K562 (cell line): ENCODE data around the gene NQO2. TPM values are rescaled to one million over a fixed set of nuclear protein-coding genes. Genes with fewer than 3 reads are reported as not detected.

ENCODE experiments used
- BCLAF1 ChIP-seq, 2 experiments: fragments of 450-650 bp in 1 of 2; IDR thresholded peaks; 2 replicates each; pipeline ENCODE4 v1.6.1; 2011 to 2017; ENCODE audit warnings: low read depth in 2 of 2, antibody characterized with exemption in 1 of 2, borderline replicate concordance in 1 of 2, low read length in 1 of 2, mild to moderate bottlenecking in 1 of 2, mixed read lengths in 1 of 2; ENCODE audit not compliant: control insufficient read depth in 1 of 2
- CREB3 ChIP-seq: fragments of 450-650 bp; conservative IDR thresholded peaks from 2 replicates; pipeline ENCODE4 v1.6.1; 2016; ENCODE audit warnings: missing genetic modification characterization, low read depth, mild to moderate bottlenecking, missing compliant biosample characterization, moderate library complexity
- MNT ChIP-seq, 2 experiments: fragments of 450-650 bp; conservative IDR thresholded peaks; 2 replicates each; pipeline ENCODE4 v1.6.1; 2017; ENCODE audit warnings: mild to moderate bottlenecking in 2 of 2, moderate library complexity in 2 of 2
- NFE2L1 ChIP-seq: fragments of 450-650 bp; IDR thresholded peaks from 2 replicates; pipeline ENCODE4 v1.6.1; 2016; ENCODE audit warnings: missing genetic modification characterization, low read depth, mild to moderate bottlenecking, missing compliant biosample characterization, moderate library complexity, borderline replicate concordance
- NFRKB ChIP-seq: fragments of 450-650 bp; IDR thresholded peaks from 2 replicates; pipeline ENCODE4 v1.6.1; 2016; ENCODE audit warnings: low read depth
- NKRF ChIP-seq: fragments of 450-650 bp; IDR thresholded peaks from 2 replicates; pipeline ENCODE4 v1.6.1; 2016; ENCODE audit warnings: borderline replicate concordance
- RBM39 ChIP-seq: fragments of 200-400 bp; formaldehyde crosslinking; optimal IDR thresholded peaks from 2 replicates; pipeline ENCODE3; 2018; ENCODE audit warnings: low read depth, low read length
- RCOR1 ChIP-seq, 2 experiments: IDR thresholded peaks; 2 replicates each; pipeline ENCODE4 v1.6.1; 2012; ENCODE audit warnings: low read depth in 2 of 2, low read length in 2 of 2, borderline replicate concordance in 1 of 2, improper control_type of control experiment in 1 of 2
- TOE1 ChIP-seq, 2 experiments: fragments of 450-650 bp in 1 of 2; sonication (generic) in 1 of 2; formaldehyde crosslinking in 1 of 2; IDR thresholded peaks; 2 replicates each; pipeline versions ENCODE4 v1.7.1 to v1.8.0; 2016 to 2022; ENCODE audit warnings: borderline replicate concordance in 2 of 2, mild to moderate bottlenecking in 2 of 2, antibody characterized with exemption in 1 of 2, inconsistent platforms in 1 of 2, low read depth in 1 of 2, missing genetic modification reagents in 1 of 2, moderate library complexity in 1 of 2
- ZNF324 ChIP-seq: fragments of 250-450 bp; sonication (Bioruptor Pico); IDR thresholded peaks from 2 replicates; pipeline ENCODE4 v1.4.0; 2020; ENCODE audit warnings: mild to moderate bottlenecking
- ZNF695 ChIP-seq: fragments of 450-650 bp; formaldehyde crosslinking; IDR thresholded peaks from 2 replicates; pipeline ENCODE4 v1.4.0; 2020; ENCODE audit warnings: mild to moderate bottlenecking, moderate library complexity
- polyA plus RNA-seq, 8 experiments: library from polyadenylated mRNA; depleted of rRNA in 4 of 8; stranded (reverse) in 5 of 8; unstranded in 3 of 8; fragments of >200 nt; fragmentation: Nextera tagmentation in 2 of 8; fragmentation: Illumina TruSeq in 1 of 8; extraction: Ambion mirVana in 2 of 8; extraction: Trizol in 1 of 8; gene quantifications; 2 replicates each; pipeline versions ENCODE4 v1.2.1 to v1.2.3, GENCODE V29; 2011 to 2014; ENCODE audit warnings: inconsistent platforms in 1 of 8, missing spikeins in 1 of 8
- total RNA-seq, 7 experiments: library from RNA; depleted of rRNA in 6 of 7; stranded (reverse); fragments of >200 nt in 6 of 7; fragmentation: Illumina TruSeq in 2 of 7; extraction: Trizol in 2 of 7; gene quantifications; 2 replicates each; pipeline versions ENCODE4 v1.2.1 to v1.2.3, GENCODE V29; 2011 to 2021; ENCODE audit warnings: low replicate concordance in 1 of 7
- TF ChIP-seq, protein P1 (sequence below): fragments of 450-650 bp; IDR thresholded peaks from 2 replicates; pipeline ENCODE4 v1.7.0; 2016; ENCODE audit warnings: borderline replicate concordance
- TF ChIP-seq, protein P2 (sequence below): fragments of 450-650 bp; formaldehyde crosslinking; IDR thresholded peaks from 2 replicates; pipeline ENCODE4 v1.4.0; 2022; ENCODE audit warnings: mild to moderate bottlenecking, moderate library complexity

NQO2 gene
- total and polyA plus RNA-seq, 9 of the 15 experiments (the other 6 are each of a cell fraction or from before 2014, with no cell fraction given) = 54.6 to 214 (median 116) TPM

DNA sequence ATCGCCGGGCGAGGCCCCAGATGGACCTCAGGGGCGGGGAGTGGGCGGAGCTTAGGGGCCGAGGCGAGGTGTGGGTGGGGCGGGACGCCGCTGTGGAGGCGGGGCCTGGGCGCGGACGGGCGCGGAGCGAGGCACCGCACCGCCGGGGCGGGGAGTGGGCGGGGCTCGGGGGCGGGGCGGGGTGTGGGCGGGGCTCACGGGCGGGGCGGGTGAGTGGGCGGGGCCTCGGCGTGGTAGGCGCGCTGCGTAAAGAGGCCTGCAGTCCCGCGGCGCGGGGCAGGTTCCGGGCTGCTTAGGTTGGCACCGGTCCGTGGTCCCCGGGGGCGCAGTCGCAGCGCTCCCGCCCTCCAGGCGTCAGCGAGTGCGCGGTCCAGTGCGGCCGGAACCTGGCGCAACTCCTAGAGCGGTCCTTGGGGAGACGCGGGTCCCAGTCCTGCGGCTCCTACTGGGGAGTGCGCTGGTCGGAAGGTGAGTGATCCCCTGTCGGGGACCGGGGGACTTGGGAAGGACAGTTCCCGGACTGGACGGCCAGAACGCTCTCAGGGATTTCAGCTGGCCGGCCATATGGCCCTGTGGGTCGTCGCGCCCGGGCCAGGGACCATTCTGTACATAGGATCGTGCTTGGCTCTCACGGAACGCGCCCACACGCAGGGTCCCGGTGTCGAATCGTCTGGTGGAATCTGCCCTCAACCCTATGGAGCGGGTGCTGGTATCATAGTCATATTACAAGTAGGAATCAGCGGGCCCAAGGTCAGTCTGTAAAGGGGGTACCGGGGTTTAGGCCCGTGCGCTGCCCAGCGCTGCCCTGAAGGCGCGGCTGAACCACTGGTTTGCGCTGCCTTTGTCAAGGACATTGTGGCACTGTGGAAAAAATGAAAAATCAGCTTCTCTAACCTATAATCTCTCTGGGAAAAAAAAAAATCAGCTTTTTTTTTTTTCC is at the start of gene NQO2 (continued):
- TF ChIP-seq, protein P1, sequence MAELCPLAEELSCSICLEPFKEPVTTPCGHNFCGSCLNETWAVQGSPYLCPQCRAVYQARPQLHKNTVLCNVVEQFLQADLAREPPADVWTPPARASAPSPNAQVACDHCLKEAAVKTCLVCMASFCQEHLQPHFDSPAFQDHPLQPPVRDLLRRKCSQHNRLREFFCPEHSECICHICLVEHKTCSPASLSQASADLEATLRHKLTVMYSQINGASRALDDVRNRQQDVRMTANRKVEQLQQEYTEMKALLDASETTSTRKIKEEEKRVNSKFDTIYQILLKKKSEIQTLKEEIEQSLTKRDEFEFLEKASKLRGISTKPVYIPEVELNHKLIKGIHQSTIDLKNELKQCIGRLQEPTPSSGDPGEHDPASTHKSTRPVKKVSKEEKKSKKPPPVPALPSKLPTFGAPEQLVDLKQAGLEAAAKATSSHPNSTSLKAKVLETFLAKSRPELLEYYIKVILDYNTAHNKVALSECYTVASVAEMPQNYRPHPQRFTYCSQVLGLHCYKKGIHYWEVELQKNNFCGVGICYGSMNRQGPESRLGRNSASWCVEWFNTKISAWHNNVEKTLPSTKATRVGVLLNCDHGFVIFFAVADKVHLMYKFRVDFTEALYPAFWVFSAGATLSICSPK = no peak
- TF ChIP-seq TOE1 (IDR thresholded peaks at IDR 0.05; ENCODE audit: borderline replicate concordance) = peak; percentile 16
- no peak for TF ChIP-seq TOE1 (CRISPR knock-in tag; IDR thresholded peaks at IDR 0.05; ENCODE audit: borderline replicate concordance, low read depth)
- TF ChIP-seq NFE2L1 (tag) = no peak
- no peak for TF ChIP-seq RCOR1 (IDR thresholded peaks at IDR 0.05; ENCODE audit: borderline replicate concordance in 1 of 2, low read depth in 2 of 2, low read length in 2 of 2)
- TF ChIP-seq BCLAF1 (IDR thresholded peaks at IDR 0.05; ENCODE audit: borderline replicate concordance in 1 of 2, control insufficient read depth in 1 of 2, low read depth in 2 of 2, low read length in 1 of 2) = no peak
- peak in 1 of 2 experiments; percentile 72; a peak in 2 of 4 replicates for TF ChIP-seq MNT (conservative IDR thresholded peaks at IDR 0.05)
- no peak for TF ChIP-seq ZNF324 (CRISPR knock-in tag)
- TF ChIP-seq RBM39 = no peak
- no peak for TF ChIP-seq ZNF695 (CRISPR knock-in tag)
- TF ChIP-seq CREB3 = no peak
- TF ChIP-seq NFRKB = no peak
- TF ChIP-seq, protein P2, sequence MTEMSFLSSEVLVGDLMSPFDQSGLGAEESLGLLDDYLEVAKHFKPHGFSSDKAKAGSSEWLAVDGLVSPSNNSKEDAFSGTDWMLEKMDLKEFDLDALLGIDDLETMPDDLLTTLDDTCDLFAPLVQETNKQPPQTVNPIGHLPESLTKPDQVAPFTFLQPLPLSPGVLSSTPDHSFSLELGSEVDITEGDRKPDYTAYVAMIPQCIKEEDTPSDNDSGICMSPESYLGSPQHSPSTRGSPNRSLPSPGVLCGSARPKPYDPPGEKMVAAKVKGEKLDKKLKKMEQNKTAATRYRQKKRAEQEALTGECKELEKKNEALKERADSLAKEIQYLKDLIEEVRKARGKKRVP = peak; percentile 59; the same call in 1 of the 2 replicates
- TF ChIP-seq NKRF = peak; percentile 72
